Measurements from ENCODE around the gene TANGO2.

Gene TANGO2

GRCh38 chr22:19983741-19984140, 37.2 kb upstream of the TANGO2 start:
- DNase-seq, result no peak

GRCh38 chr22:19984201-19984753, 36.6 kb upstream of the TANGO2 start:
- no peak for DNase-seq

- DNase-seq, result no peak
Observed at GRCh38 chr22:19984851-19985811, 35.8 kb upstream of the TANGO2 start.

DNA sequence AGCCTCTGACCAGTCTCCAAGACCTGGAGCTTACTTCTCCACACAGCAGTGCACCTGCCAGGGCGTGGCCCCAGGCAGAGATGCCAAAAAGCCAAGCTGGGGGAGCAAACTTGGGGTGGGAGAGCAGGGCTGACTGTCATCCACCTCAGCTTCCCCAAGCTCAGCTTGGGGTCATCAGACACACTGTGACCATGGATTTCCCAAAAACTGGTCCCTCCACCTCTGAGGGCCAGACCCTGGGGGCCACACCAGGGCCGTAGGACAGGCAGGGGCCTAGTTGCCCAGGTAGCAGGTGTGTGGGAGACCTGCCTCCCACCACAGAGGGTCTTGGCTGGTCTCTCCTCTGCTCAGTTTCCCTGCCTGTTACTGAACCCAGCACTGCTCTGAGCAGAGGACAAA, 34.9 kb upstream of the TANGO2 start:
- DNase-seq, result no peak

- DNase-seq, result peak in 3 of 4 experiments; percentile 24 to 57 (median 30)
Observed at GRCh38 chr22:19986410-19987341, 34.2 kb upstream of the TANGO2 start.

DNA sequence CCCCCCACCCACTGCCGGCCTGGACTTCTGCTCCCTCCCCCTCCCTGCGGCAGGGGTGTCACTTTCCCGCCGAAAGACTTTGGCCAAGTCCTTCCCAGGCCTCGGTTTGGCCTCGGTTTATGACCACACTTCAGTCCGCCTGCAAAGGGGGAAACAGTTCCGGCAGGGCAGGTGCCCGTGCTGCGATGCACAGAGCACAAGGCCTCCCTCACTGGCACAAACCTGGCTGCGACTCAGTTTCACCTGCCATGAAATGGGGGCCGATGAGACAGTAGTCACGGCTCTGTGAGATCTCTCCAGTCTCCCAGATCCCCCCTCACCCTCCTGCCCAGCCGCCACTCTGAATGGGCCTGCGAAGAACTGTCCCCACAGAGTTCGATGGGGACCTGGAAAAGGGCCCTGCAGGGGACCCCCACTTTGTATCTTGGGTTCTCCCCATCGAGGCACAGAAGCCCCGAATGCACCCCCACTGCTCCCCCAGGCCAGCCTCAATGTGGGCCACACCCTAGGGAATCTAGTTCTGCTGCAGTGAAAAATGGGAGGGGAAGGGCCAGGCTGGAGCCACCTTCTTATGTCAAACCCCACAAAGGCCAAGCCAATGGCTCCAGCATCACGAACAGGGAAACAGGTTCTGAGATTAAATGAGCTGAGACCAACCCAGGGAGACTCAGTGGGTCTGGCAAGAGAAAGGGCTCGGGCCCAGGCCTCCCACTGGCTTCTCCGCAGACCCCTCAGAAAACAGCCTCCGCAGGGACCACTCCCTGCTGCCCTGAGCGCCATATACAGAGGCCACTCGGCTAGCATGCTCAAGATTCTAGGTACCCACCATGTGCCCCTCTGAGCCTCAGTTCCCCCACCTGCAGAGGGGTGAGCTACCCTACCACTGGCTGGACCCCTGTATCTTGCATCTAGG, 33.3 kb upstream of the TANGO2 start:
- DNase-seq, result no peak

DNA sequence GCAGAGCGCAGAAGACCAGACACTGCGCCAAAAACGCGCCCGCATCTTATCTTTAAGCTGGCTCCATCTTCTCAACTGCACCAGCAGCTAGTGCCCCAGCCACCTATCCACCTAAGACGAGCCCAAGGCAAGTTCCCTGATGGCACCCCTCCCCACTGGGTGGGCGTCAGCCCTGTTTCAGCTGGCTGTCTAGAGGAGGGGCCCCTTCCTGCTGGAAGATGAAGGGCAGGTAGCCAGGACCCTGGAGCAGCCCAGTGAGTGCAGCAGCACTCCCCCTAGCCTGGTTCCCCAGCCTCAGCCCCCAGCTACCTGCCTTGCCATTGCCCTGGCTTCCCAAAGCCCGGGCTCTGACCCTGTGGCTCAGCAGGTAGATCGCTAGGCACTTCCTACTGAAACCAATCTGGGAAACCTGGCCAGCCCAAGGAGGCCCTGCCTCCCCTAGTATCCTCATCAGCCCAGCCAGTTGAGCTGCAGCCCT, 32.5 kb upstream of the TANGO2 start:
- DNase-seq, result no peak

DNA sequence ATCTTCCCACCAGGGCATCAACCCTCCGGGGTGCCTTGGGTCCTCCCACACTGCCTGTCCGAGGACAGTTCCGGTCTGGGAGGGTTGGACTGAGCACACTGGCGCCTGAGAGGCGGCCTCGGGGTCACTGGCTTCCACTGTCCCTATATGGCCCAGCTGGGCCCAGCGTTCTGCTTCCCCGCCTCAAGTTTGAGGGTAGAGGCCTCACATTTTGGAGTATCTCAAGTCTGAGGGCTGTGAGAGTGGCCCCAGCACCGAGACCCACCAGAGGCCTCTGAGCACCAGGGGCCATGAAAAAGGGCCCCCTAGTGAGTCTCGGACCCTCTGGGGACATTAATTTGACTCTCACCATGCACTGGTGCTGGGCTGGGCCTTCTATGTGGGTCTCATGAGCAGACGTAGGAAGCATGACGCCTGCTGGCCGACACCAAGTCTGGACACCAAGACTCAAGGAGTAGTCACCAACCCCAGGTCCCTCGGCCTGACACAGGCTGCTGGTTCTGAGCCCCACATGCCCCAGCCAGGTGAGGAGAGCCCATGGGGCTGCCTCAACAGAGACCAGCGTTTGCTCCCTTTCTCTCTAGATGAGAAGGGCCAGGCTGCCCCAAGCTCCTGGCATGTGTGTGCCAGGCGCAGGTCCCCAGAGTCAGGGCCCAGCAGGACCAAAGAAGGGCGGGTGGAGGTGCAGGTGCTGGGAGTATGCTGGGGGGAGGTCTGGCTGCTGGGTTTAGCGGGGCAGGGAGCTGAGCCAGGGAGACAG, 31.8 kb upstream of the TANGO2 start:
- no peak for DNase-seq

DNA sequence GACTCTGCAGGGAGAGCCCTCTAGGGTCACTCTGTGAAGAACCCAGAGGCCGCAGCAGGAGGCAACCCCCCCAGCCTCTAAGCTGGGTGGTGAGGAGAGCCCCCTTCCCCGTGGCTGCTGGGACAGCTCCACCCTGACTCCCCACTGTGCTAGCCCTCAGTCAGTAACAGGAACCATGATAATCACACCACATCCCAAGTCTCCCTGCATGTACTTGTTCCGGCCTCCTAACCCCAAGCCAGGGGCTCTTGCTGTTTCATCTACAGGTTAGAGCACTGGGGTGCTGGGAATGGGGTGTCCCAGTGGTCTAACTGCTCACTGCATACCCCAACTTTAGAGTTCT, 31.2 kb upstream of the TANGO2 start:
- DNase-seq, result no peak

- DNase-seq, result no peak
Observed at GRCh38 chr22:19990188-19990587, 30.7 kb upstream of the TANGO2 start.

GRCh38 chr22:19990609-19991394, 30.1 kb upstream of the TANGO2 start:
- no peak for DNase-seq

DNA sequence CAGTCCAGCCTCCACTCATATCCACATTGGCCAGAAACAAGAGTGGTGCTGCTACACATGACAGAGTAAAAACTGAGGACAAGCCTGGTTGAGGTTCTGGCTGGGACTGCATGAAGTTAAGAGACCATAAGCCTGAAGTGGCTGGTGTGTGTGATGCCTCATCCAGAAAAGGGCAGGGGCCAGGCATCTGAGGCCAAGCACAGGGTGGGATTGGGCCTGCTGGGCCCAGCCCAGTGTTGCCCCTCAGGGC, 29.6 kb upstream of the TANGO2 start:
- no peak for DNase-seq

DNA sequence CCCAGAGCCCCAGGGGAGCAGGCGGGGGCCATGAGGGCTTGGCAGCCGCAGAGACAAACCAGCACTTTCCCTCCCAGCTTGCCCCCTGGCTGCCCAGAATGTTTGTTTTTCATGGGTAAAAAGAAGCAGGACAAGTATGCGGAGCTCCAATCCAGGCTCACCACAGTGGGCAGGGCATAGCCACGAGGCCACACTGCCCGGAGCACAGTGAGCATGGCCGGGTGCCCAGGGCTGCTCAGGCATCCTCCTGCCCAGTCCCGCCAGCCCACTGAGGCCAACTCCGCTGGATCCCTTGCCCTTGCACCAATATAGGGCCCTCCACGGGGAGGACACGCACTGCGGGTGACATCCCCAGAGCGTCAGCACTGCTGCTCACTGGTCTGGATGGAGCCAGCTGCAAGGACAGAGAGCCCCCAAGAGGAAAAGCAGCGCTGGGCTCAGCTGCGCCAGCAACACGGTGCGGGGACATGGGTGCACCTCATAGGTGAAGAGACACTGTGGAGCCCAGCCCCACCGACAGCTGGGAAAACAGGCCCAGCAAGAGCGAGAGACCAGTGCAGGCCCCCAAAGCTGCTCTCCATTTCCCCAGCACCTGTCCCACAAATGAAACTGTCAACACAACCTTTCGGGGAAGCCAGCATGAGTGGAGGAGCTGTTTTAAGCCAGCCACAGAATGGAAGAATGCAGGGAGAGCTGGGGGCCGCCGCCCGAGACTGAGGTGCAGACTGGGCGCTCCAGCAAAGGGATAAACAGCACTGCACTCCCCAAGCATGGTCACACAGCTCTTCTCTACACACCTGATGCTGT, 29.1 kb upstream of the TANGO2 start:
- no peak for DNase-seq

DNA sequence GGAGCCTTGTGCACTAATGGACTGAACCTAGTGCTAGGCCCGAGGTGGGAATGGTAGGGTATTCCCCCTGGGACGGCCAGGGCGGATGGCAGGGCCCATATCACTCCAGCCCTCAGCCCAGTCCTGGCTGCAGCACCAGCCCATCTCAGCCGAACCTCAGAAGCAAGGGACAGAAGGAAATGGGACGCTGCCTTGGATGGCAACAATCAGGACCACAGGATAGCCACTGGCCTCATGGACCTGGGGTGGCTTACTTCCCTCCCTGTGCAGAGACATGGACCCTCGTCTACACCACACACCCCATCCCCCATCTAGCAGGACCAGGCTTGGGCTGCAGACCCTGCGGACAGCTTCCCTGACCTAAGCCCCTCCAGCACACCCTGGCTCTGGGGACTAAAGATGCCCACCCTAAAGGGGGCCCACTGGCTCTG, 28.4 kb upstream of the TANGO2 start:
- no peak for DNase-seq

DNA sequence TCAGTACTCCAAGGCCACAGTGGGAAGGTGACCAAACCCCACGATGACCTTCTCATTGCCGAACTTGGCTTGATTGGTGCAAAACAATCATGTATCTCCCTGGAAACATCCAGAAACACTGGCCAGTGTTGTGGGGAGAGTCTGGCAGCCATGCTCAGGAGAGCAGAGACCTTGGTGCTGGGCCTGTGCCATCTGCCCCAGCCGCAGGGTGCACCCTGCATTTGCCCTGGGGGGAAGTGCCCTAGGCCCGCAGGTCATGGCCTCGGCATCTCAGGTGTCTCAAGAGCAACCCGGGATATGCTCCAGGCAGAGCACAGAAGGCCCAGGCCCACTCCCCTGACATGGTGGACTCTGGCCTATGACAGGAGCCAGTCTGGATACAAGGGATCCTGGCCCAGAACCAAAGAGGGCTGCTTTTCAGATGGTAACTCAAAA, 28.0 kb upstream of the TANGO2 start:
- DNase-seq, result no peak

DNA sequence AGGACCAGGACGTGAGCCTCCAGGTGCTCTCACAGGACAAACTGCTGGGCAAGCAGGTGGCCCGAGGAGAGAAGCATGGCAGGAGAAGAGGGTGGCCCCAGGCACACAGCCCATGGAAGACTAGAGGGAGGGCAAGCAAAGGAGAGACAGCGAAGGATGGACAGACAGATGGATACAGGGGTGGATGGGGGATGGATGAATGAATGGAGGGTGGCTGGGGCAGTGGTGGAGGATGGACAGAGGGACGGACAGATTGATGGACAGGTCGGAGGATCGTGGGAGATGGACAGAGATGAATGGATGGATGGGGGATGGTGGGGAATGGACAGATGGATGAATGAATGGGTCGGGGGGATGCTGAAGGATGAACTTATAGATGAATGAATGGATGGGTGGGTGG, 27.0 kb upstream of the TANGO2 start:
- no peak for DNase-seq

DNA sequence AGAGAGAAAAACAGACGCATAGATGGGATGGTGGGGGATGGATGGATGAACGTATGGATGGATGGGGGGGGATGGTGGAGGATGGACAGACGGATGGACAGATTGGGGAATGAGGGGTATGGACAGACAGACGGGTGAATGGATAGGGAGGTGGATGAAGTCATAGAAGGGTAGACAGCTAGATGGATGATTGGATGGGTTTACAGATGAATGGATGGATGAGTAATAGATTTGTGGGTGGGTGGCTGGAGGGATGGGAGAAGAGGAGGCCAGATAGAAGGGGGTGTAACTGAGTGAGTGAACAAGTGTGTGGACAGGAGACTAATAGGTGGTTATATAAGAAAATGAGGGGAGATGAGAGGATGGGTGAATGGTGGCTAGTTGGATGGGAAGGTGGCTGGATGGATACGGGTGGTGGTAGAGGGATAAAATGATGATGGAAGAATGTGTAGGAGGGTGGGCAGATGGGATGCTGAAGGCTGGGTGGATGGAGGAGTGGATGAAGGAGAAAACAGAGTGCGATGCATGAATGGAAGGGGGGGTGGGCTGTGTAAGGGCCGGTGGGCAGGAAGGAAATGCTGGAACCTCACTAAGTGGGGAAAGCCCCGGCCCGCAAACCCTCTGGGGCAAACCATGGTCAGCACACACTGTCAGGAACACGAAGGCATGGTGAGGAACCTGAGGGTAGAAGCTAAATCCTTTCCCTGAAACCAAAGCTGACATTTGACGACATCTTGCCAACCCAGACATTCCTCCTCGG, 25.9 kb upstream of the TANGO2 start:
- DNase-seq, result no peak

DNA sequence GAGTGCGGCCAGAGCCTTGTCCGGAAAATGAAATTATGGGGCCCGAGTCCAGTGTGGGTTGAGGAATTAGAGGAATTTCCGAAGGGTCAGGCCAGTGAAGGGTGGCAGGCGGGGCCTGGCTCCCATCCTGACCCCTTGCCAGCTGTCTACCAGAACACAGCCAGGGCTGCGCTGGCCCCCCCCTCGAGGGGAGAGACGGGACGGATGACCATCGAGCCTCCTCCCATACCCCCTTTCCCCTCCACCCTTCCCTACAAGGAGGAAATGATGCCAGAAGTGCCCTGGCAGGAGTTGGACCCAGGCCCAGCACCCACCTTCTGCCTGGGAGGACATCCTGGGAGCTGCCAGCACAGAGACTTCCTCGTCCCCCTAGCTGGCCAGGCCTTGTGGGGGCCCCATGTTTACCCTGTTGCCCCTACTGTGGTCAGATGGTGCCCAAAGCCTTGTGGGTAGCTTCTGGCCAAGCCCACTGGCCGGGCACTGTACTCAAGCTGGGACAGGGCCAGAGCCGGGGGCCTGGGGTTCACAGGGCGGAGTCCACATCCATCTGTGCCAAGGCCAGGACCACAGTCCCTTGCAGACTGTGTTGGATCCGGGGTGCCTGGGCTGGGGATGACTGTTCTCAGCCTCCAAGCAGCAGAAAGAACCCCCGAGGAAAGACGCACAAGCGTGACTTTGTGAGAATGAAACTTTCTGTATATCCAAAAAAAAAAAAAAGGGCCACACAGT, 25.1 kb upstream of the TANGO2 start:
- no peak for DNase-seq

Measured in activated naive CD4-positive, alpha-beta T cell (primary cell).